Hematopoietic multipotent progenitor cell treated with erythropoietin and hydrocortisone succinate and interleukin-3 and kit ligand, for 15 days (in vitro differentiated cells): ENCODE results near the gene PSMC3.

Experiments used
- DNase-seq: peaks from one replicate; pipeline ENCODE4 v3.0.0-alpha.2; 2015; ENCODE audit warnings: low spot score

Gene PSMC3

GRCh38 chr11:47375546-47376085 is 50.6 kb downstream of the PSMC3 start:
- DNase-seq, result no peak

GRCh38 chr11:47375020-47375419 is 51.2 kb downstream of the PSMC3 start:
- DNase-seq, result no peak

GRCh38 chr11:47374720-47375019 is 51.6 kb downstream of the PSMC3 start:
- DNase-seq, result no peak

- DNase-seq, result peak; percentile 77
Observed at GRCh38 chr11:47373876-47374719, 52.1 kb downstream of the PSMC3 start.

GRCh38 chr11:47372422-47372821 is 53.8 kb downstream of the PSMC3 start:
- DNase-seq, result no peak

- DNase-seq, result no peak
Observed at GRCh38 chr11:47369676-47370075, 56.6 kb downstream of the PSMC3 start.
